Suprapubic skin (tissue), 3 donors: ENCODE measurements around the gene MAP2K1.

Source experiments
- POLR2A ChIP-seq, 2 donors: fragments of 450-650 bp; IDR thresholded peaks; one replicate each; pipeline ENCODE4 v1.6.1; 2017; ENCODE audit warnings: antibody characterized with exemption in 2 of 2, mild to moderate bottlenecking in 2 of 2, moderate library complexity in 2 of 2
- TF ChIP-seq, protein P1 (sequence below), 2 donors: fragments of 200-600 bp in 1 of 2; fragments of 450-650 bp in 1 of 2; sonication (generic) in 1 of 2; IDR thresholded peaks; one replicate each; pipeline ENCODE4 v1.5.1; 2016 to 2019; ENCODE audit warnings: antibody characterized with exemption in 2 of 2, mild to moderate bottlenecking in 1 of 2, moderate library complexity in 1 of 2

DNA sequence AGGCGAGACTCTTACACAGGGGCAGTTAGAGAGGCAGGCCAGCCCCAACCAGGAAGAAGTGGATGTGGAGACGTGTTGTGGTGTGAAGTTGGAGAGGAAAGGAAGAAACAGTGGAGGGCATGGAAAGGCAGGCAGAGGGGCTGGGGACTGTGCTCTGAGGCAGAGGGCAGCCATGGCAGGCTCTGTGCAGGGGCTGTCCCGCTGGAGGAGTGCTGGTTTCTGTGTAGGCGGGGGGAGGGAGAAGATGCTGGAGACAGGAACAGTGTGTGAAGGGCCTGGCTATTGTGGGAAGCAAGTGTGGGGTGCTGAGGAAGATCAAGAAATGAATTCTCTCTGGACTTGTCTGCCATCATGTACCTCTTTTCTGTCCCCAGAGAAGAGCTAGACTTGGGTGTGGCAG, 89.8 kb downstream of the MAP2K1 start:
- TF ChIP-seq, protein P1, sequence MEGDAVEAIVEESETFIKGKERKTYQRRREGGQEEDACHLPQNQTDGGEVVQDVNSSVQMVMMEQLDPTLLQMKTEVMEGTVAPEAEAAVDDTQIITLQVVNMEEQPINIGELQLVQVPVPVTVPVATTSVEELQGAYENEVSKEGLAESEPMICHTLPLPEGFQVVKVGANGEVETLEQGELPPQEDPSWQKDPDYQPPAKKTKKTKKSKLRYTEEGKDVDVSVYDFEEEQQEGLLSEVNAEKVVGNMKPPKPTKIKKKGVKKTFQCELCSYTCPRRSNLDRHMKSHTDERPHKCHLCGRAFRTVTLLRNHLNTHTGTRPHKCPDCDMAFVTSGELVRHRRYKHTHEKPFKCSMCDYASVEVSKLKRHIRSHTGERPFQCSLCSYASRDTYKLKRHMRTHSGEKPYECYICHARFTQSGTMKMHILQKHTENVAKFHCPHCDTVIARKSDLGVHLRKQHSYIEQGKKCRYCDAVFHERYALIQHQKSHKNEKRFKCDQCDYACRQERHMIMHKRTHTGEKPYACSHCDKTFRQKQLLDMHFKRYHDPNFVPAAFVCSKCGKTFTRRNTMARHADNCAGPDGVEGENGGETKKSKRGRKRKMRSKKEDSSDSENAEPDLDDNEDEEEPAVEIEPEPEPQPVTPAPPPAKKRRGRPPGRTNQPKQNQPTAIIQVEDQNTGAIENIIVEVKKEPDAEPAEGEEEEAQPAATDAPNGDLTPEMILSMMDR (IDR thresholded peaks at IDR 0.05), result no peak
- no peak for TF ChIP-seq POLR2A (IDR thresholded peaks at IDR 0.05)
